Activated CD8-positive, alpha-beta memory T cell treated with anti-CD3 and anti-CD28 coated beads, Interleukin-2, amount 50 U/mL, for 1 hour (primary cell): Measurements from ENCODE around the gene CLEC18B.
"Not testable (repeated sequence)": the region's sequence is repeated elsewhere in the genome, so short reads cannot be mapped to it uniquely, and the experiment has no call there.

Experiments used
- DNase-seq: peaks from one replicate; pipeline ENCODE4 v3.0.0-alpha.2; 2020; ENCODE audit errors: extremely low read depth

The CLEC18B gene

DNA sequence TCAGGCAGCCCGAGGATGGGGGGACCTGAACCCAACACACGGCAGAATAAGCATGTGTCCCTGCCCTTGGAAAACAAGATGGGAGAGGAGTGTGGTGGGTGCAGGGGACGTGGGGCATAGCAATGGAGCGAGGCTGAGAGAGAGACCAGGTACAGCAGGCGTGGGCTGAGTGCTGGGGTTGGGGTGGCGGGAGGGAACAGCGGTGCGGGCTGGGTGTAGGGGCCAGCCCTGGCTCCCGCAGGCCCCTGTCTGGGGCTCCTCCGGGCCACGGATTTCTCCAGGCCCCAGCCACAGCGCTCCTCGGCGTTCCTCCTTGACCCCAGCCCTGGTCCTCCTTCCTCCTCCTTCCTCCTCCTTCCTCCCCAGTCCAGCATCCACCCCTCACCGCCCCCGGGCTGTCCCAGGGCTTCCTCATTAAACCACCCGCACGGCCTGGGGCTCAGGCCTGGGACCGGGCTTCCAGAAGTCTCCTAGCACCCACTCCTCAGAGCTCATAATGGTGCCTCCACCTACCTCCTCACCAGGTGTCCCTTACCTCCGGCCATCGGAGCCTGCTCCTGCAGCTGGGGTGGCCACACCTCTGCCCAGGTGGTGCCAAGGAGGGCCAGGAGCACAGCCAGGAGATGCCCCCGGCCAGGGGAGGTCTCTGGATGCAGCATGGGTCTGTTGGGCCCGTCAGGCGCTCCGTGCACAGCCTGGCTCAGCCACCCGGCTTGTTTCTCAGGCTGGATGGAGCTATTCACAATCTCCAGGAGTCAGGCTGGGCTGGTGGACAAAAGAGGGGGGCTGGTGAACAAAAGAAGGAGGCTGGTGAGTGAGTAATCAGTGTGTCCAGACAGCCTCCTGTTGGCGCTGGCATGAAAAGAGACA, at the start of gene CLEC18B:
Gene CLEC18B (minus strand): TSS at position 867 of the 870 bp plus-strand sequence. CDS start 208 bp downstream, at position 659.
- DNase-seq, result not testable (repeated sequence)

DNA sequence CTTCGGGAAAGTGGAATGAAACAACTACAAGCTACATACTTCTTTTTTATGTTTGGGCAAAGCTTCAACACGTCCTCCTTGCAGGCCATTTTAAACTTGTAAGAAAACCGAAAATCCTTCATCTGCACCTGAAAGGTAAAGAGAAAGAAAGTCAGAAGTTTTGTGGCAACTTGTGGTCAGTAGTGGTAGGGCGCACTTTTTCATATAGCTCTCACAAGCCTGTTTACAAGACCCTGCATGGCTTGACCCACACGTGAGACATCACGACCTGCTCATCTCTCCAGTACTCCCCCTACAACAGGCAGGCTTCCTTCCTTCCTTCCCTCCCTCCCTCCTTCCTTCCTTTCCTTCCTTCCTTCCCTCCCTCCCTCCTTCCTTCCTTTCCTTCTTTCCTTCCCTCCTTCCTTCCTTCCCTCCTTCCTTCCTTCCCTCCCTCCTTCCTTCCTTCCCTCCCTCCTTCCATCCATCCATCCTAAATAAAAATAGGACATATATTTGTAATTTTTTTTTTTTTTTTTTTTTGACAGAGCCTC, 48.7 kb upstream of the CLEC18B start:
- DNase-seq, result no peak

DNA sequence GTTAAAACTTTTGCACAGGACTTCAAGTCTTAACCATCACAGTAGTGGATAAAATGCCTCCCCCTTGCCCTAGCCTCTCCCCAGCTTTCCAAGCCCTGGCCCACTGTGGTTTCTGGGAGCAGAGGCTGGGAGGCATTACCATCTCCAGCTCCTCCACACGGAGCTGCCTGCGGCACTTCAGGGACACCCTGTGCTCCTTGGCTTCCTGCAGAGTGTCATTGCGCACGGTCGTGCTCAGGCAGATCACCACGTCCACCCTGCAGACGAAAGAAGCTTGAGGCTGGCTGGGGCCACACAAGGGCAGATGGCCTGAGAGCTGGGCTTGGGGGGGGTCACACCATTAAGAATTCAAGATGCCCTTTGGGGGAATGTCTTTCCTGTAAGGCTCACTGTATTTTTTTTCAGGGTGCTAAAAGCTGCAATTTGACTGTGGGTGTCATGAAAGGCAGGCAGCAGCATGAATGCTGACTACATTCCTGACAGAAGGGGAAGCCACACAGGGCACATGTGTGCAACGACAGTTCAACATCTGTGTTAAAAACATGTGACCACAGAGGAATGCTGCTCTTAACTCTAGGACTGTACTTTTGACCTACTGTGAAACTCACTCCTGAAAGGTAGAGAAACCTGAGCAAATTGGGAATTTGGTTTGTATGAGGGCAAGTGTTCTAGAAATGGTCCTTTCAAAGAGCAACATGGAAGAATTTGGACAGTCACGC, 47.7 kb upstream of the CLEC18B start:
- DNase-seq, result no peak

DNA sequence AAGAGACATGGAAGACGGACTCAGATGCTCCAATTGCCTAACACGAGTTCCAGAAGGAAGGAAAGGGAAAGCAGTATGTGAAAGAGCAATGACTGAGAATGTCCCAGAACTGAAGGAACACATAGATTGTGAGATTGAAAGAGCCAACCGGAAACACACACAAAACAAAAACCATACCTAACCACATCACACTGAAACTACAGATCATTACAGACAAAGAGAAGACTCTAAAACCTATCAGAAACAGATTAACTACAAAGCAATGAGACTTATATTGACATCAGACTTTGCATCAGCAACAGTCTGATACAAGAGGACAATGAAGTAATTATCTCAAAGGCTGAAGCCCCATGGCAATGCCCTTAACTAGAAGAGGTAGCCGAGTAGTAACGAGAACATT, 45.6 kb upstream of the CLEC18B start:
- no peak for DNase-seq

DNA sequence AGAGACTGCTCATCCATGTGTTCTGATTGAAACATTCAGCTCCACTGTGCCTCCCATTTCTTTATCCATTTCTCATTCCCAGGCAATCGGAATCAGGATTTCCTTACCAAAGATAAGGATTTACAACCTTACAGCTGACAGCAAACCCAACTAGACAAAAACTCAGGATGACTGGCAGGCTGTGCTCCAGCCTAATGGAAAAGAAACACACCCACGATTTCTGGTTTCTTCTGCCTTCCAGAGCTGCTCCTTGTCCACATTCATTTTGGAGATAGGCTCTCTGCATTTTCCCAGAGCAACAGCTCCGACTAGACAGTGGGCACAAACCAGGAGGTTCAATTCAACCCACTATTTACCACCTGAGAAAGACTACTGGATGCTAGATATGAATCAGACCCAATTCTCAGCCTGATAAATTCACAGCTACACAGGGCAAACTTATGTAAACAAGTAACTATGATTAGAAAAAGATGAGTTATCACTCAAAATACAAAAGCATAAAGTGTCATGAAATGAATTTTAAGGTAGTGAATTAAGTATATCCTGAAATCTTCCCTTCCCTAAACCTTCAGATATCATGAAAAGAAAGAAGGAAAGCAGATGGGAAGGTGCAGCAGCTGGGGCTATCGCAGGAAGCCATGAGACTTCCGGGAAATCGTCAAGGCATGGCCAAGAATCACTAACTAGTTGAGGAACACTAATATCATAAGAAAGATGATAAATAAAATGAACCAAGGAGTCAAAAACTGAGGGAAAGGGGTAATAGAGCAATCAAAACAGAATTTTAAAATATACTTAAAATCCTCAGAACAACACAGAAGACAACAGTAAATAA, 44.8 kb upstream of the CLEC18B start:
- no peak for DNase-seq

DNA sequence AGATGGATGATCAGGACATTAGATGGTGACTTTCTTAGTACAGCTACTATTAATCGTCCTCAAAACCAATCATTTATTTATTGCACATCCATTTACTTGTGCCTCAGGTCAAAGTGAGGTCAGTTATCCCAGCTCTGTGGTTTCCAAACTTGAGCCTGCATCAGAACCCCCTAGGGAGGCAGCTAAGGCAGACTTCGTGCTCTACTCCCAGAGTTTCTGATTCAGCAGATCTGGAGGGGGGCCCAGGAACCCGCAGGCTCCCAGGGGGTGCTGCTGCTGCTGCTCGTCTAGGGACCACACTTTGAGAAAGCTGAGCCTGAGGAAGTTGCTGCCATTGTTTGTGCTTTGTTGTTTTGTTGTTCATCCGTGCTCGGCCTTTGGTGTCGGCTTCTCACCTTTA, 44.0 kb upstream of the CLEC18B start:
- no peak for DNase-seq

DNA sequence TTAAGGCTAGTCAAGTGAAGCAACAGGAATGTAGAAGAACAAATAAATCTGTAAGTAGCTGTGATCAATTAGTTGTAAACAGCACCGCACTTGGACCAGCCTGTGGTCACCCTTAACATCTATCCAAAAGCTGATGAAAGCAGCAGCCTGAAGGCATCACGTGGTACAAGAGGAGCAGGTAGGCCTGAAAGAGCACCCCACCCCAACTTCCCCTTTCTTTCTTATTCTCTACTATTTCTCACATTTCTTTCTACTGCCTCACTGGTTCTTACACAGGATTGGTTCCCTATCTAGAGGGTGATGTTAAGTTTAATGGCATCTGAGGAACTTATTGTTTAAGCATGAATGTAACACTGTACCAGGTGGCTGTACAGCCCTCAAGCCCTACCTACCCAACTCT, 42.6 kb upstream of the CLEC18B start:
- no peak for DNase-seq

DNA sequence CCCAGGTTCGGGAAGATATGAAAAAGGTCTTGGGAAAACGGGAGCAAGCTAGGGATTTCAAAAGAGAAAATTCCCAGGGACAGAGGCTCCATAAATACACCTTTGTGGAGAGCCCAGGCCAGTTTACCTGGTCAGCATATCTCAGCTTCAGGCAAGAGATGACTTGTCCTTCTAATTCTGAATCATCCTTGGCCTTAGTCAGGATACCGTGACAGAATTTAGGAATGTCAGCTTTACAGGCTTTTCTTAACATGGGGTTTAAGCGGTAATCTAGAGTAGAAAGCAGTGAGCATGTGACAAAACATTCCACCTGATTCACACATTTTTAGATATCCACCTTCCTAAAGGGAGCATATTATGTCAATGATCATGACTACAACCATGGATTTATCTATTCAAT, 41.1 kb upstream of the CLEC18B start:
- DNase-seq, result no peak

DNA sequence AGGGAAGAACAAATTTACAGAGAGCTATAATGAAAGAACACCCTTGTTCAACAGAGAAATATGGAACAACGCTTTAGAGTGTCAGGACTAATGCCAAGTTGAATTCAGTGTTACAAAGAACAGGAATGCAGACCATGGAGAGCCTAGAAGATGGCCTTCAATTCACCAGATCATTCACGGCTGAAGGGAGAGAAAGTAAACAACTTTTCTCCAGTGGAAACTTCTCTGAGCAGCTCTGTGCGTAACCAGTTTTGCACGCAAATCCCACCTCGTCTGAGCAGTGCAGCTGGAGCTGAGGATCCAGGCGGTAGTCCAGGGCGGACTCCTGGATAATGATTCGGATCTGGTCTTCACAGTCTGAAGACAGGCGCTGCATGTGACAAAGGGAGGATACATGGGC, 40.5 kb upstream of the CLEC18B start:
- DNase-seq, result no peak

DNA sequence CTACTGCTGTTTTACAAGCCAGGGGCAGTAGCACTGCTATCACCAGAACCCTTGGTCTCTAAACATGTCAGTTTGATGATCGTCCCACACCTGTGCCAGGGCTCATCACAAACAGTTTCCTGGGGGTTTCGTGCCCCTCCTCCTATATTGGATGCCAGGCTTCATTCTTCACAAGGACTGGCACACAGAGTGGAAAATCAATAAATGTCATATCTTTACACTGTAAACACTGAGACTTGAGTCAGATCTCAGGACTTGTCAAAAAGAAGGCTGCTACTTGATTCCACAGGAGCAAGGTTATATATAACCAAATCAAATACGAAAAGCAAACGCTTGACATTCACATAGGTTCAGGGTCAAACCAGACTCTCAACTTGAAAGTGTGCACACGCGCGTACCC, 39.3 kb upstream of the CLEC18B start:
- DNase-seq, result no peak

DNA sequence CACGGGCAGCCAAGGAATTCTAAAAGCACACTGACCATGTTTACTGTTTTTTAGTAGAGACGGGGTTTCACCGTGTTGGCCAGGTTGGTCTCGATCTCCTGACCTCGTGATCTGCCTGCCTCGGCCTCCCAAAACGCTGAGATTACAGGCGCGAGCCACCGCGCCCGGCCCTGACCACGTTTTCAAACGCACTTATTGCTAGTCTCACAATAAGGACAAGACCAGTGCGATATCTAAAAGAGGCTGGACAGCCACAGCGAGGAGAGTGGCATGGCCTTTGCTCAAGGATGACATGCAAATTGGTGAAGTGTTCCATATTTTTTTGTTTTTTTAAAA, 35.0 kb upstream of the CLEC18B start:
- no peak for DNase-seq

DNA sequence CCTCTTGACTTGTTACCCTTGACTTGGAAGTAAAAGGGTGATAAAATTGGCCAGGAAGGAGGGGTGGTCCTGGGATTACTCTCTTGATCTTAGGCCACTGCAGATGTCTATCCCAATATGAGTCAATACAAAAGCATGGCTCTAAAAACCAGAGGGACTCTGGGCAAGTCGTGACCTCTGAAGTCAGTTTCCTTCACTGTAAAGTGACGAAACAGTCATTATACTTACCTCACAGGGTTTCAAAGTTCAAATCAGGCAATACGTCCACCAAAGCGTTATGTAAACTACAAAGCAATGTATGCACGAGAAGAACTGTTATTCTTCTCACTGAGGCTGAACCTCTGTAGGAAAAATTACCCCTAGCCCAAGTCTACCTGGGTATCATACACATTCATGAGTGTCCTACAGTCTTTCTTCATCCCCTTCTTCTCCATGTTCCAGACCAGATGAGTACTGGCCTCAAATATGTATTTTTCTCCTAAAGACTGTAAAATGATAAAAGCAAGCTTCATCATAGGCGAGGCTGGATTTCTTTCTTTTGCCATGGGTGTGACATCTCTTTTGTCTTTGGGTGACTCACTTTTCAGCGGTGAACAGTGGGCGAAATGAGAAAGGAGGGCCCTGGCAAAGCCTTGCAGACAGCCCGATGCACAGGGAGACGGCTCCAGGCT, 34.5 kb upstream of the CLEC18B start:
- DNase-seq, result no peak

DNA sequence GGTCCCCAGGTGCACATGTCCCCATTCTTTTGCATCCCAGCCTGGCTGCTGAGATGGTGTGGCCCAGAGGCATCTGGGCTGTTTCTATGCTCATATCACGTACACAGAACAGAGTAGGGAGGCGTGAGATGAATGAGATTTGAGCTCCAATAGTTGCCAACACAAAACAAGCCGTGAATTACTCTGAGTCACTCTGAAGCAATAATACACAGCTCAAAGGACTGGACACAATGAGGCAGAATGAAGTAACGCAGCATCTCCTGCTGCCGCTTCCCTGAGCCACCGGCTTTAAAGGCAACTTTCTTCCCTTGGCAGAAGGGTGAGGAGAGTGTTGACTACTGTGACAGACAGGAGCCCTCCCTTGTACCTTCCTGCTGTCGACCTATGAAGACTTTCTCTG, 33.9 kb upstream of the CLEC18B start:
- no peak for DNase-seq

DNA sequence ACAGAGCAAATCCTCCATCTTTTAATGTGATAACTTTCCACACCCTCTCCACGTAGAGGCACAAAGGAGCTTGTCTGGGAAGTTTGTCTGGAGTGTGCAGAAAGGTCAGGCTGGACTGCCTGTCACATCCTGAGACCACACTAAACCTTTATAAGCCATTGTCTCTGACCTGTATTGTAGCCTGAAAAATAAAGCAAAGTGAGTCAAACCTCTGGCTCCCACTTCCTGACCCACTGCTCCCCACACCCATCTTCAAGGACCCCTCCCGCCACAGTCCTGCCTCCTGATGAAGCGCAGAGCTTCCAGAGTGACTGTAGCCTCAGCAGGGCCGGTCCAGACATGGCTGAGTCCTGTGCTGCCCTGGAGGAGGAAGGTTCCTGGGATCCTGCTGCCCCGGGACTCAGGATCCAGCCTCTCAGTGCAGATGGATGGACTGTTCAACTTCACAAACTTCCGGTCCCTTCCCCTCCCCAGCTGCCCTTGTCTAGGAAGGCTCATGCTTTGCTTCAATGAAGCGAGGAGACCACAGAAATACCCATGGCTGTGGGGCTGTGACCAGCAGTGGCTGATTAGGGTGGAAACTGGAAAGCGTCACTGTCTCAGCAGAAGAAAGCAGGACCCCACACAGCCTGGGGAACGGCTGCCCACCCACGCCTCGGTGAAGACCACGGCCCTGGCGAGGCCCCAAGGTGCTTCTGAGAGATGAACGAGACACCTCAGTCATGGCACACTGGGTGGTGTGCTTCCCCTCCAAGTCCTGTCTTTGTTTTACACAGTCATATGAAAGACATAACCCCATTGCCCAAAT, 30.9 kb upstream of the CLEC18B start:
- no peak for DNase-seq

DNA sequence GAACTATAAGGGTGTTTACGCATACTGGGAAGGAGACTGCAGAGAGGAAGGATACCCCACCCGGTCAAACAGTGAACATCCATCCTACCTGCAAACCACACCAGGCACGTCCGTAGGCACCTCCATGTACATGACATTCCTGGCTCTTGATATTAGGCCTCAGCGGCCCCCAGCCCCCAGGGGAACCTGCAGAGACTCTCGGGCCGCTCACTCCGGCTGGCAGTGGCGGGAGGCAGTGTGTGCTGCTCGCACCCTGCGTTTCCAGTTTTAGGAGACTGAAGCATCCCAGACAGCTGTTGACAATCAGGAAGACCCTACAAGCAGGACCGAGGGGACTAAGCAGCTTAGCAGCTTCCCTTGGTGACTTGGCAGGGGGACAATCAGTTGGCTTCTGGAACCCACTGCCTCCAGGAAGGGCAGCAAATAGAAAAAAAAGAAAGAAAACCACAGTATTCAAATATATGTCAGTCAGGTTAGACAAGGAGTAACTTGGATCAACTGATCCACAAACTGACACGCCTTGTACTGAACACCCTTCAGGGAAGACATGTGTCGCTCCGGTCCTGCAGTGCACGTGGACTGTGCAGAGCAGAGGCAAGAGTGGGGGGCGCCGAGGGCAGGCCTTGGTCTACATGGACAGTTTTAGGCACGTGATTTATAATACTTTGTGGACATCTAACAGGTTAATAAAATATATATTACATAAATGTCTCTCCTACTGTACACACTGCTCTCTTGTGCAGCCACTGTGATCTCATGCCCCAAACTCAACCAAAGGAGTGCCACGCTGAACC, 29.9 kb upstream of the CLEC18B start:
- DNase-seq, result no peak

DNA sequence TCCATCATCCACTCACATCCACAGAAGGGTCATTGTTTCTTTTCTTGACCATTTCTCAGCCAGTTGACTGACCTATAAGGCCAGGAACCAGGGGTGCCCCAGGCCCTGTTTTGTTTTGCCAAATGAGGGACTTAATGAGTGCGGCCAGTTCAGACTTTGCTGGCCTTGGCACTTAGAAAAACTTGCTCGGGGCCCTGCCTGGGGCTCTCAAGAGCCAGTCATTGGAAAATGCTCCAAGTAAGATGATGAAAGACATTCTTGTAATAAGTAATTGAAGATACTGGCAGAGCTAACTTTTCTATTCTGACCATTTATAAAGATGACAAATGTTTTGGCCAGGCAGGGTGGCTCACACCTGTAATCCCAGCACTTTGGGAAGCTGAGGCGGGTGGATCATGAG, 29.0 kb upstream of the CLEC18B start:
- no peak for DNase-seq

DNA sequence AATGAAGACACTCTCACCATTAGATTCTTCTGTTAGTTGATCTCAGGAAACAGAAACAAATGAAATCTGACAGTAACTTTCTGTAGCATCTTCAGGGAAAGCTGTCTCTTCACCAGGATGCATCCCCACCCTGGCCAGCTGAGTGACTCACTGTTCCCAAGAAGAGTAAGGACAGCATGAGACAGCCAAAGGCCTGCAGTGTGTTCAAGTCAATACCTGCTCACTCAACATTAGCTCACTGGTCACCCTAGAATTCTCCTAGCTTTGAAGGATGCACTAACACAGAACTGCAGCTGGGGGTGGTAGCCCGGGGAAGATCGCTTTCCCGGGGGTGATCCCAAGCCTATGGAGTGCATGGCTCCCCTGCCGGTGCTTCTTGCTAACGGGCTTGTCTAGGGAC, 28.2 kb upstream of the CLEC18B start:
- no peak for DNase-seq

DNA sequence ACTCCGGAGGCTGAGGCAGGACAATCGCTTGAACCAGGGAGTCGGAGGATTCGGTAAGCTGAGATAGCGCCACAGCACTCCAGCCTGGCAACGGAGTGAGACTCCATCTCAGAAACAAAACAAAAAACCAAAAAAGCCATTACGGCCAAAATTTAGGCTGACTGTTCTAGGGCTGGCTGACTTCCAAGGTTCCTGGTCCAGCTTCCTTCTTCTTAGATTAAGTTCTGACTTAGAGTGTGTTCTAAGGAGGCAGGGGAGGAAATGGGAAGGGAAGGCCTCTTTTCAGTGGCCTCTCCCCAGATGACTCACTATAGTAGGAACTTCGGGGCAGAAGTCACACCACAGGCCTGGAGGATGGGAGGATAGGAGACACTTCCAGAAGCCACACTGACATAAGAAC, 27.7 kb upstream of the CLEC18B start:
- DNase-seq, result no peak

DNA sequence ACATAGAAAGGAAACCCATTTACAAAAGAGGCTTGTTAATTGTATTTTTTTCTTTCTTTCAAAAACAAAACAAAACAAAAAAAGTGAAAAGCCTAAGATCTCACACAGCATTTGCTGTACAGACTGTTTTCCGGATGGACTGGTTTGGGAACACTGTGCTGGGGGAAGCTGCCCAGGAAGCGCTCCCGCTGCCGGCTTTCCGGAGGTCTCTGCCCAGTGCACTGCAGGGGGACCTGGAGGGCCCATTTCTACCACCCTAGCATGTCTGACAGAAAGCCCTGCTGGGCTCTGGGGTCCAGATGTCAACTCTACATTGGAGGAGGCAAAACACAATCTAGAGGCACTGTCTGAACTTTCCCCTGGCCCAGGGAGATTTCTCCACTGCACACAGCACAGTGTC, 26.3 kb upstream of the CLEC18B start:
- DNase-seq, result no peak

DNA sequence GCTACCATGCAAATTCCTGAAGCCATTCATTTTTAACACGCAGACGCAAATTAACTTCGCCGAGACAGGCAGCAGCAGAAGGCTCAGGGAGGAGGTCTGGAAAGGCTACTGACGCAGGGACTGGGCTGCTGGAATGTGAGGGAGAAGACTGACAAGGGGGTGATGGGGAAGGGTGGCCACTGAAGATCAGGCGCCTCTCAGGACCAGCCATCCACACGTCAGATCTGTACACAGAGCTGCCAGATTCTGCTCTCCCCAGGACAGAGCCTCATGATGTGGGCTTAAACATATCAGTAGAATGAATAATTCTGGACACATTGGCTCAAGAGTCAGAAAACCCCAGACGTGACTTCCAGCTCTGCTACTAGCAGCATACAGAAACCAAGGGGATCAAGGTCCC, 25.6 kb upstream of the CLEC18B start:
- DNase-seq, result no peak
